HCT116 (cell line): ENCODE measurements around the gene CCSER1. TPM values are rescaled to one million over a fixed set of nuclear protein-coding genes. Genes with fewer than 3 reads are reported as not detected.

Experiments used
- ATAC-seq: fragments of 200-7000 bp; cut with Tn5 transposase; 2 replicates; pipeline ENCODE4 v1.9.1; 2020; ENCODE audit warnings: mild to moderate bottlenecking, moderate library complexity
- BruUV-seq: library from RNA; stranded (reverse); fragments of 400-500 nt; replicated peaks from 2 replicates; lab custom pipeline; 2021; lab: Mats Ljungman, UMichigan
- CTCF ChIA-PET: fragments of 300-600 bp; sonication (Branson Sonifier 250); formaldehyde crosslinking; loops from one replicate; lab custom pipeline; 2021; ENCODE audit warnings: antibody characterized with exemption; lab: Charles Lee
- POLR2A ChIA-PET: fragments of 300-600, 350-600 bp; sonication (Branson Sonifier 250); formaldehyde crosslinking; loops from one replicate; lab custom pipeline; 2021; ENCODE audit warnings: antibody characterized with exemption; lab: Charles Lee
- RAD21 ChIA-PET, 2 experiments: fragments of 300-600 bp; sonication (Branson Sonifier 250); formaldehyde crosslinking; loops; one replicate each; lab custom pipeline; 2023; ENCODE audit warnings: low total read pairs in 2 of 2; ENCODE audit not compliant: uncharacterized antibody in 2 of 2, unreplicated experiment in 2 of 2, low non-redundant PET in 1 of 2; lab: Charles Lee
- DNase-seq: peaks from one replicate; pipeline ENCODE4 v3.0.0-alpha.2; 2010; ENCODE audit warnings: low read depth, low spot score
- H2AFZ ChIP-seq: fragments of 200-600 bp; shearing (Covaris generic), sonication (generic); 2 replicates; pipeline ENCODE4 v1.6.1; 2017; ENCODE audit warnings: low read depth, mixed run types, mixed read lengths, antibody characterized with exemption, low read length; ENCODE audit not compliant: poor library complexity, severe bottlenecking
- H3K27ac ChIP-seq: 2 replicates; pipeline ENCODE4 v1.5.1; 2012; ENCODE audit warnings: low read depth, low read length
- H3K27me3 ChIP-seq: fragments of 200-600 bp; sonication (generic); 2 replicates; pipeline ENCODE4 v1.6.1; 2016; ENCODE audit warnings: mixed run types, low read length, mixed read lengths; ENCODE audit not compliant: insufficient read depth
- H3K36me3 ChIP-seq, 2 experiments: fragments of 200-500 bp in 1 of 2; fragments of 200-600 bp in 1 of 2; sonication (Bioruptor generic) in 1 of 2; sonication (generic) in 1 of 2; 2 replicates each; pipeline versions ENCODE4 v1.5.1 to v1.6.1; 2014 to 2016; ENCODE audit warnings: low read length in 2 of 2, inconsistent platforms in 1 of 2, mixed read lengths in 1 of 2, mixed run types in 1 of 2; ENCODE audit not compliant: insufficient read depth in 2 of 2, control insufficient read depth in 1 of 2
- H3K4me1 ChIP-seq, 2 experiments: fragments of 200-600 bp in 1 of 2; sonication (generic) in 1 of 2; 2 replicates each; pipeline versions ENCODE4 v1.5.1 to v1.6.1; 2012 to 2017; ENCODE audit warnings: low read length in 2 of 2, inconsistent platforms in 1 of 2, mild to moderate bottlenecking in 1 of 2, mixed read lengths in 1 of 2, mixed run types in 1 of 2, moderate library complexity in 1 of 2; ENCODE audit not compliant: insufficient read depth in 2 of 2, control insufficient read depth in 1 of 2
- H3K4me2 ChIP-seq: fragments of 200-600 bp; sonication (generic); 2 replicates; pipeline ENCODE4 v1.6.1; 2017; ENCODE audit warnings: mixed run types, low read length, mixed read lengths
- H3K4me3 ChIP-seq, 2 experiments: fragments of 200-600 bp in 1 of 2; sonication (generic) in 1 of 2; replicated peaks in 1 of 2; 2 replicates each; pipeline ENCODE4 v1.5.1; 2011 to 2016; ENCODE audit warnings: low read length in 2 of 2, control low read depth in 1 of 2, low read depth in 1 of 2, mild to moderate bottlenecking in 1 of 2, mixed read lengths in 1 of 2, mixed run types in 1 of 2
- H3K79me2 ChIP-seq: fragments of 200-600 bp; sonication (generic); 2 replicates; pipeline ENCODE4 v1.6.1; 2017; ENCODE audit warnings: mild to moderate bottlenecking, mixed run types, low read length, moderate library complexity, mixed read lengths; ENCODE audit not compliant: insufficient read depth
- H3K9ac ChIP-seq: fragments of 200-600 bp; sonication (generic); 2 replicates; pipeline ENCODE4 v1.6.1; 2016; ENCODE audit warnings: low read length, mixed read lengths
- H3K9me2 ChIP-seq: fragments of 200-600 bp; sonication (generic), shearing (Covaris generic); 2 replicates; pipeline ENCODE4 v1.6.1; 2017; ENCODE audit warnings: mixed run types, mild to moderate bottlenecking, moderate library complexity; ENCODE audit not compliant: insufficient read depth
- H3K9me3 ChIP-seq, 2 experiments: fragments of 200-500 bp in 1 of 2; fragments of 200-600 bp in 1 of 2; sonication (Bioruptor generic) in 1 of 2; sonication (generic) in 1 of 2; 2 replicates each; pipeline ENCODE4 v1.6.1; 2014 to 2017; ENCODE audit warnings: low read length in 2 of 2, mixed read lengths in 2 of 2, inconsistent platforms in 1 of 2, low read depth in 1 of 2, mild to moderate bottlenecking in 1 of 2, mixed run types in 1 of 2, moderate library complexity in 1 of 2; ENCODE audit not compliant: control insufficient read depth in 1 of 2, insufficient read depth in 1 of 2
- H4K20me1 ChIP-seq: fragments of 200-600 bp; sonication (generic), shearing (Covaris generic); 2 replicates; pipeline ENCODE4 v1.6.1; 2017; ENCODE audit warnings: mixed run types, mild to moderate bottlenecking, moderate library complexity; ENCODE audit not compliant: insufficient read depth
- ATF3 ChIP-seq: IDR thresholded peaks from 2 replicates; pipeline ENCODE4 v1.6.1; 2012
- CBX3 ChIP-seq: IDR thresholded peaks from 2 replicates; pipeline ENCODE4 v1.6.1; 2012; ENCODE audit warnings: low read depth
- CEBPB ChIP-seq: IDR thresholded peaks from 2 replicates; pipeline ENCODE4 v1.6.1; 2012; ENCODE audit warnings: low read depth
- ELF1 ChIP-seq: IDR thresholded peaks from 2 replicates; pipeline ENCODE4 v1.6.1; 2012; ENCODE audit warnings: low read depth, borderline replicate concordance
- POLR2A ChIP-seq: IDR thresholded peaks from 2 replicates; pipeline ENCODE4 v1.7.0; 2011; ENCODE audit warnings: borderline replicate concordance; ENCODE audit not compliant: insufficient read depth, insufficient read length; ENCODE audit errors: extremely low read depth
- RAD21 ChIP-seq: IDR thresholded peaks from 2 replicates; pipeline ENCODE4 v1.6.1; 2012; ENCODE audit warnings: low read depth, mild to moderate bottlenecking
- SIN3A ChIP-seq: IDR thresholded peaks from 2 replicates; pipeline ENCODE4 v1.6.1; 2012; ENCODE audit warnings: low read depth
- TCF7L2 ChIP-seq: IDR thresholded peaks from 2 replicates; pipeline ENCODE4 v1.7.0; 2011; ENCODE audit warnings: borderline replicate concordance, inconsistent platforms; ENCODE audit not compliant: insufficient read depth, insufficient read length; ENCODE audit errors: extremely low read depth
- YY1 ChIP-seq: IDR thresholded peaks from 2 replicates; pipeline ENCODE4 v1.6.1; 2011; ENCODE audit warnings: low read length, low read depth, moderate library complexity, mild to moderate bottlenecking; ENCODE audit not compliant: insufficient replicate concordance; ENCODE audit errors: extremely low read depth
- ZFX ChIP-seq: fragments of 450-650 bp; IDR thresholded peaks from 2 replicates; pipeline ENCODE4 v1.6.1; 2017
- intact Hi-C: fragments of 100-400 bp; cut with micrococcal nuclease; formaldehyde crosslinking; loops from 2 replicates; pipeline ENCODE4 v1.10.0; 2022
- total RNA-seq: library from RNA; stranded (reverse); gene quantifications from one replicate; pipeline ENCODE4 v1.2.1, GENCODE V29; 2021; ENCODE audit not compliant: unreplicated experiment
- TF ChIP-seq, protein P1 (sequence below), 3 experiments: fragments of 200-600 bp in 1 of 3; sonication (generic) in 1 of 3; IDR thresholded peaks in 2 of 3; conservative IDR thresholded peaks in 1 of 3; 2 replicates each; pipeline ENCODE4 v1.5.1; 2012 to 2017; ENCODE audit warnings: low read depth in 2 of 3, low read length in 2 of 3, antibody characterized with exemption in 1 of 3, borderline replicate concordance in 1 of 3, control low read depth in 1 of 3, mild to moderate bottlenecking in 1 of 3, mixed read lengths in 1 of 3, mixed run types in 1 of 3, moderate library complexity in 1 of 3; ENCODE audit not compliant: insufficient read depth in 1 of 3
- TF ChIP-seq, protein P2 (sequence below): IDR thresholded peaks from 2 replicates; pipeline ENCODE4 v1.6.1; 2012; ENCODE audit warnings: low read depth

CCSER1 gene
- total RNA-seq, 1 experiment from 2014 or later, result 6.7 TPM

DNA sequence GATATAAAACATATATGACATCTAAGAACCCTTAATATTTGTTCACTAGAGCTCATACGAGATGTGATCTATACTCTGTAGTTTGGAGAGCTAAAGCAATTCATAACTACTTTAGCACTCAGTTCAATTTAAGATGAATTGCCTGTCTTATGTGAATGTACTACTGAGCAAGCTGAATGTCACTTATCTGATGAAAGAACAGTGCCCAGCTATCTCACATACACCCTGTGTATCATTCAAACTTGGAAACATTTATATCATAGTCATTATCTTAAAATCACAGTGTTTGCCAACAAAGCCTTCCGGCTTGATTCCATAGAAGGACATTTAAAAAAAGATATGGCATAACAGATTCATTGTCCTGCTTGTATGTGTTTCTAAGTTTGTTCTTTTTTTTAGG lies 639.6 kb downstream of the CCSER1 start:
- intact Hi-C loops, result no loop called here
- H4K20me1 ChIP-seq, result no peaks in the 10 kb centered on the region

DNA sequence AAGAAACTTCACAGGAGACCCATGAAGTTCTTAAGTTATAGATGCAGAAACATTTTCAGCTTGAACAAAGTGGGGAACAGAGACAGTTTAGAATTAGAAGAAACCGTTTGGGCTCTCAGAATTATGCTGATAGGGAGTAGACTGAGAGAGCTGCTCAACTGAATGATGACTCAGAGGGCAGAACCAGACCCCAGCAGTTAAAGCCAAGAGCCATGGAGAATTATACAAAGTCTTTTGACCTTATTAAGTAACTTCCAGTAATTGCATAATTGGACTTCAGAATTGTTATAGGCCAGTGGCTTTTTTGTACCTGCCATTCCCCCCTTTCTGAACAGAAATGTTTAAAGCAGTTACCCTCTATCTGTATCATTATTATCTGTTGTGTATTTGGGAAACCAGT lies 642.1 kb downstream of the CCSER1 start:
- Histone ChIP-seq H4K20me1 (no peaks in the 10 kb centered on the region), H3K4me1 (no peaks in the 10 kb centered on the region), H3K9me3 (no peaks in the 10 kb centered on the region), H3K36me3 (no peaks in the 10 kb centered on the region), H2AFZ (no peak overlapping the region), H3K9me2 (no peaks in the 10 kb centered on the region), H3K79me2 (no peaks in the 10 kb centered on the region), H3K27ac (no peak overlapping the region), H3K27me3 (no peaks in the 10 kb centered on the region), H3K4me3 (no peak overlapping the region), H3K9ac (no peak overlapping the region), H3K4me2 (no peak overlapping the region)
- BruUV-seq, result no TSS peak
- DNase-seq (no peak), ATAC-seq (no peak)
- RAD21 ChIA-PET, result no interaction called here
- intact Hi-C loops, result no loop called here
- CTCF ChIA-PET, result no interaction called here
- no peak for TF ChIP-seq CBX3
- no peak for TF ChIP-seq CEBPB
- no peak for TF ChIP-seq ATF3
- no peak for TF ChIP-seq POLR2A
- no peak for TF ChIP-seq TCF7L2
- TF ChIP-seq YY1, result no peak
- TF ChIP-seq RAD21, result no peak
- TF ChIP-seq, protein P1, sequence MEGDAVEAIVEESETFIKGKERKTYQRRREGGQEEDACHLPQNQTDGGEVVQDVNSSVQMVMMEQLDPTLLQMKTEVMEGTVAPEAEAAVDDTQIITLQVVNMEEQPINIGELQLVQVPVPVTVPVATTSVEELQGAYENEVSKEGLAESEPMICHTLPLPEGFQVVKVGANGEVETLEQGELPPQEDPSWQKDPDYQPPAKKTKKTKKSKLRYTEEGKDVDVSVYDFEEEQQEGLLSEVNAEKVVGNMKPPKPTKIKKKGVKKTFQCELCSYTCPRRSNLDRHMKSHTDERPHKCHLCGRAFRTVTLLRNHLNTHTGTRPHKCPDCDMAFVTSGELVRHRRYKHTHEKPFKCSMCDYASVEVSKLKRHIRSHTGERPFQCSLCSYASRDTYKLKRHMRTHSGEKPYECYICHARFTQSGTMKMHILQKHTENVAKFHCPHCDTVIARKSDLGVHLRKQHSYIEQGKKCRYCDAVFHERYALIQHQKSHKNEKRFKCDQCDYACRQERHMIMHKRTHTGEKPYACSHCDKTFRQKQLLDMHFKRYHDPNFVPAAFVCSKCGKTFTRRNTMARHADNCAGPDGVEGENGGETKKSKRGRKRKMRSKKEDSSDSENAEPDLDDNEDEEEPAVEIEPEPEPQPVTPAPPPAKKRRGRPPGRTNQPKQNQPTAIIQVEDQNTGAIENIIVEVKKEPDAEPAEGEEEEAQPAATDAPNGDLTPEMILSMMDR (IDR thresholded peaks at IDR 0.05 in 2 of 3, conservative IDR thresholded peaks at IDR 0.05 in 1 of 3; ENCODE audit: borderline replicate concordance in 1 of 3, insufficient read depth in 1 of 3, low read depth in 2 of 3, low read length in 2 of 3), result no peak
- POLR2A ChIA-PET, result no interaction called here

More for the DNA sequence above, 639.6 kb downstream of the CCSER1 start:
- H3K4me3 ChIP-seq, result no peak overlapping the region
- TF ChIP-seq, protein P2, sequence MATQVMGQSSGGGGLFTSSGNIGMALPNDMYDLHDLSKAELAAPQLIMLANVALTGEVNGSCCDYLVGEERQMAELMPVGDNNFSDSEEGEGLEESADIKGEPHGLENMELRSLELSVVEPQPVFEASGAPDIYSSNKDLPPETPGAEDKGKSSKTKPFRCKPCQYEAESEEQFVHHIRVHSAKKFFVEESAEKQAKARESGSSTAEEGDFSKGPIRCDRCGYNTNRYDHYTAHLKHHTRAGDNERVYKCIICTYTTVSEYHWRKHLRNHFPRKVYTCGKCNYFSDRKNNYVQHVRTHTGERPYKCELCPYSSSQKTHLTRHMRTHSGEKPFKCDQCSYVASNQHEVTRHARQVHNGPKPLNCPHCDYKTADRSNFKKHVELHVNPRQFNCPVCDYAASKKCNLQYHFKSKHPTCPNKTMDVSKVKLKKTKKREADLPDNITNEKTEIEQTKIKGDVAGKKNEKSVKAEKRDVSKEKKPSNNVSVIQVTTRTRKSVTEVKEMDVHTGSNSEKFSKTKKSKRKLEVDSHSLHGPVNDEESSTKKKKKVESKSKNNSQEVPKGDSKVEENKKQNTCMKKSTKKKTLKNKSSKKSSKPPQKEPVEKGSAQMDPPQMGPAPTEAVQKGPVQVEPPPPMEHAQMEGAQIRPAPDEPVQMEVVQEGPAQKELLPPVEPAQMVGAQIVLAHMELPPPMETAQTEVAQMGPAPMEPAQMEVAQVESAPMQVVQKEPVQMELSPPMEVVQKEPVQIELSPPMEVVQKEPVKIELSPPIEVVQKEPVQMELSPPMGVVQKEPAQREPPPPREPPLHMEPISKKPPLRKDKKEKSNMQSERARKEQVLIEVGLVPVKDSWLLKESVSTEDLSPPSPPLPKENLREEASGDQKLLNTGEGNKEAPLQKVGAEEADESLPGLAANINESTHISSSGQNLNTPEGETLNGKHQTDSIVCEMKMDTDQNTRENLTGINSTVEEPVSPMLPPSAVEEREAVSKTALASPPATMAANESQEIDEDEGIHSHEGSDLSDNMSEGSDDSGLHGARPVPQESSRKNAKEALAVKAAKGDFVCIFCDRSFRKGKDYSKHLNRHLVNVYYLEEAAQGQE, result no peak
- no peak for TF ChIP-seq ZFX
- TF ChIP-seq ELF1, result no peak
- TF ChIP-seq SIN3A, result no peak
- no peak for TF ChIP-seq RAD21
- ChIA-PET CTCF (no interaction called here), RAD21 (no interaction called here), POLR2A (no interaction called here)
- H3K27me3 ChIP-seq, result no peaks in the 10 kb centered on the region
- no peaks in the 10 kb centered on the region for H3K4me1 ChIP-seq
- H3K36me3 ChIP-seq, result no peaks in the 10 kb centered on the region
- DNase-seq (no peak), ATAC-seq (no peak)
- no TSS peak for BruUV-seq
- H3K4me2 ChIP-seq, result no peak overlapping the region
- no peak overlapping the region for H3K27ac ChIP-seq
- no peaks in the 10 kb centered on the region for H3K9me3 ChIP-seq
- no peak overlapping the region for H2AFZ ChIP-seq
- no peak overlapping the region for H3K9ac ChIP-seq
- H3K79me2 ChIP-seq, result no peaks in the 10 kb centered on the region
- H3K9me2 ChIP-seq, result no peaks in the 10 kb centered on the region
